Ramos (cell line): ENCODE results near the gene GLB1L2.

Experiments used
- in situ Hi-C: fragments of 300-500 bp; cut with MboI; formaldehyde crosslinking; loops from one replicate; pipeline ENCODE4 v1.14.3; 2022; ENCODE audit warnings: low sequenced_read_pairs; ENCODE audit not compliant: unreplicated experiment

The GLB1L2 gene

DNA sequence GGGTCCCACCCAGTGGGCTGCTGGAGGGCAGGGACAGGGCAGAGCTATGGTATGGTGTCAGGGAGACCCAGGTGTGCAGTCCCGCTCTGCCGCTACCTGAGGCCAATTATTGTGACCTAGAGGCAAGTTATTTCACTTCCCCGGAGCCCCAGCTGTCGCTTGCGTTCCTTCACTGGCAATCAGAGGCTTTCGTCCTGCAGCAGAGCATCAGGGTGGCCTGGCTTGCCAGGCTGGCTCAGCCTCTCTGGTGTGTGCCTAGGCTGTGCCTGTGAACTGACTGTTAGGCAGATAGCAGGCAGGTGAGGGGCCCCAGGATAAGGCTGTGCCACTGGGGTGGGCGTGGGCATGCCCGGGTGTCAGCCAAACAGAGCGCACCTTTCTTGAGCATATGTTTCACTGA is 31.4 kb downstream of the GLB1L2 start:
- in situ Hi-C loops, result no loop called here

DNA sequence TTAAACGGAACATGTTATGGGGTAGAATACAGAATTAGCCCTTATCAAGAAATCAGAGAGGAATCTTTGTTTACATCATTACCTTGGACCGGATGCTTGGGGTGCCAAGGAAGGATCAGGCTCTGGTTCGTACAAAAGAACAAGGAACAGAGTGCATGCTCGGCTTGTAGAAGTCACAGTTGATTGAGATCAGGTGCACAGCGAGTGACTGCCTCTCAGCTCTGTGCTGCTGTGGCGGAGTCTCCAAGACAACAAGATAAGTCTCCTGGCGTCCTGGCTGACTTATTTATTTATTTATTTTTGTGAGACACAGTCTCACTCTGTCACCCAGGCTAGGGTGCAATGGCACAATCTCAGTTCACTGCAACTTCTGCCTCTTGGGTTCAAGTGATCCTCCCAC is 31.8 kb downstream of the GLB1L2 start:
- in situ Hi-C loops, result no loop called here

DNA sequence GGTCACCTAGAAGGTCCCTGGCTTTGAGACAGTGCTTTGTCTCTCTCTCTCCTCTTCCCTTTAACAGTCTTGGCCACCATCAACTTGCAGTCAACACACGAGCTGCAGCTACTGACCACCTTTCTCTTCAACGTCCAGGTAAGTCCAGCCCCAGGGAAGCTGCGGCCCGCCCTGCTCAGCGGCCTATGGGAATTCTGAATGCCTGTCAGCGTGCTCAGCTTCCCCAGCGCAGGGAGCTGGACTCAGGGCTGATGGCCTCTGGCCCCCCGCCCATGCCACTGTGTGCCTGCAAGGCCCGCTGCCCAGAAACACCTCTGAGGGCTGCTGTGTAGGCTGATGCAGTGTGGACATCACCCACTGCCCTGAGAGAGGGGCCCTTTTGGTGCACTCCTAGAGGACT is 32.5 kb downstream of the GLB1L2 start:
- in situ Hi-C loops, result no loop called here

DNA sequence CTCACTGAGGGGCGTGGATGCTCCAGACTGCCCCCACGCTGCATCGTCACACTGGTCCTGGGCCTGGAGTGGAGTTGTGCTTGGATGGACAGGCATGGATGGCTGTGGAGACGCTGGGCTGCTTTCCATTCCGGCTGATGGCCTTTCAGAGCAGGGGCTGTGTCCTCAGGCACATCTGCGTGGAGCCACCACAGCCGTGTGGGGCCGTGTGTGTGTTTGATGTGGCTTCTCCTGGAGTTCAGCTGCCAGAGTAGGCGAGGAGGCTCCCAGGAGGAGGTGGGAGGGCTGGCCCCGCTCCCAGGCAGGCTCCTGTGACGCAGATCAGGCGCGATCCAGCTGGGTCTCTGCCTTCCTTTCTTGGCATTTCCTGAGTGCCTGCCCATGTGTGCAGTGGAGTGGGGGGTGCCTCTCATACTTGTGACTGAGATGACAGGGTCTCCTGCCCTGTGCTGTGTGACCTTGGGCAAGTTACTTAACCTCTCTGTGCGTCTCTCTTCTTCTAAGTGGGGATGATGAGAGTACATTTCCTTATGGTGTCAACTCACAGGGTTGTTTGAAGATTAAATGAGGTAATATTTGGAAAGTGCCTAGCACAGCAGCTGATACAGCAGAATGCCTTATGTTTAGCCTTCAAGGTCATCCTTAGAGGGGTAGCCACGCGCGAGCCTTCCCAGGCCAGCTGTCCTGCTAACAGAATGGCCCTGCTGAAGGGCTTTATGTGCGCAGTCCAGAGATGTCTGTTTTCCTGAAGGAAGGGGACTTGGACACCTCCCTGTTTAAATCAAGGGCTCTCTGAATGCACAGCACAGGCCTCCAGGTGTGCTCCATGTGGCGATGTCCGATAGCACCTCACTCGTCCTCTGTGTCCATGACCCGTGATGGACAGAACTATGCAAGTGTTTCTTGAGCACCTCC is 33.5 kb downstream of the GLB1L2 start:
- in situ Hi-C loops, result no loop called here

DNA sequence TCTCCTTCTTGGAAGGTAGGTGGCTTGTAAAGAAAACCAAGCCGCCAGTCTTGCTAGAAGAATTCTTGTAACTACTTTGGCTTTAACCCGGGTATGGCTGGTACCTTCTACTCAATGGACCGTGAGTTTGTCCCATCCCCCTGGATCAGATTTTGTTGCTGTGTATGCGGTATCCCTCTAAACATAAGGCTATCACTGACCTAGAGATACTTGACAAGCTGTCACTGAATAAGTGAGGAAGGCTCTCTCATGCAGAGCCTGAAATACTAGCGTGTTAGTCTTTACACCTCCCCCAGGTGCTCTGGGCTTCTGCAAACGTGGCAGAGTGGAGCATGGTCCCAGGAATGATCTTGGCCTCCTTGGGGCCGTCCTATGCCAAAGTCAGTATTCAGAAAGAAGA is 34.5 kb downstream of the GLB1L2 start:
- in situ Hi-C loops, result no loop called here

DNA sequence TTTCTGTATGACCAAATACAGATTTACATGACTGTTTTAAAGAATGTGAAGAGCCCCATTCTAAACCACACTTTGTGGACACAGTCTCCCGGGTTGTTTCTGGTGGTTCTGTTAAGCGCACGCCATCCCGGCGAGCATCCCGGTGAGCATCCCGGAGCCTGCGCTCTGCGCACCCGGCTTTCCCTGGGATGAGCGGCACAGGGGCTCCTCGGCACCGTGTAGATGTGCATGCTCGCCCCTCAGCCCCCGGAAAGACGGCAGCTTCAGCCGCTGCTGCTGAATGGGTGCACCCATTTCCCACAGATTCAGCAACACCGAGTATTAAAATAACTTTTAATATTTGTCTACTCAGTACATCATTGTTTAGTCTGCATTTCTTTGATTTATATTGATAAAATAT is 36.0 kb downstream of the GLB1L2 start:
- in situ Hi-C loops, result no loop called here

DNA sequence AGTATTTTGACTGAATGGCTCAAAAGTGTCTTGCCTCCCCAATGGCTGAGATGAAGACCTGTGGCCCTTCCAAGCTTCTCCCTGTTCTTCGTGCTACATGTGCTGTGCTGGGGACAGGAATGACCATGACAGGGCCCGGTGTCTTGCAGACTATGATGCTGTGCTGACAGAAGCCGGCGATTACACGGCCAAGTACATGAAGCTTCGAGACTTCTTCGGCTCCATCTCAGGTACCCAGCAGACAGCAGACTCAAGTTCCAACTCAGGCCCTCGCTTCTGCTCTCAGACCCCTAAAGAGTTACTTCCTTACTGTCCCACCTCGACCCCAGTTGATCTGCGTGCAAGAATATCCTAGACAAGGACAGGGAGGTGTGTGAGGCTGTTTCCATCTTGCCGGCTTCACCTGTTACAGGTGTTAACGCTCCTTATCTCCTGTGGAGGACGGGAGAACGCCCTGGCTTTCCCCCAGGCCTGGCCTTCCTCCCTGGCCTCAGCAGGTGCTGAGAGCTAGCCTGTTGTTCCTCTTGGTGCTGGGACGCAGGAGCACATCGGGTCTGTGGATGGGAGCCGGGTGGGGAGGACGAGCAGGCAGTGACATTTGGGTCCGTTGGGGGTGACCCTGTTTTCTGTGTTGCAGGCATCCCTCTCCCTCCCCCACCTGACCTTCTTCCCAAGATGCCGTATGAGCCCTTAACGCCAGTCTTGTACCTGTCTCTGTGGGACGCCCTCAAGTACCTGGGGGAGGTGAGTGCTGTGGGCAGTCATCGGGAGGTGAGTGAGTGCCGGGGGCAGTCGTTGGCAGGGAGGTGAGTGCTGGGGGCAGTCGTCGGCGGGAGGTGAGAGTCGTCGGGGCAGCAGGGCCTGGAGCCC is 38.1 kb downstream of the GLB1L2 start:
- in situ Hi-C loops, result no loop called here

DNA sequence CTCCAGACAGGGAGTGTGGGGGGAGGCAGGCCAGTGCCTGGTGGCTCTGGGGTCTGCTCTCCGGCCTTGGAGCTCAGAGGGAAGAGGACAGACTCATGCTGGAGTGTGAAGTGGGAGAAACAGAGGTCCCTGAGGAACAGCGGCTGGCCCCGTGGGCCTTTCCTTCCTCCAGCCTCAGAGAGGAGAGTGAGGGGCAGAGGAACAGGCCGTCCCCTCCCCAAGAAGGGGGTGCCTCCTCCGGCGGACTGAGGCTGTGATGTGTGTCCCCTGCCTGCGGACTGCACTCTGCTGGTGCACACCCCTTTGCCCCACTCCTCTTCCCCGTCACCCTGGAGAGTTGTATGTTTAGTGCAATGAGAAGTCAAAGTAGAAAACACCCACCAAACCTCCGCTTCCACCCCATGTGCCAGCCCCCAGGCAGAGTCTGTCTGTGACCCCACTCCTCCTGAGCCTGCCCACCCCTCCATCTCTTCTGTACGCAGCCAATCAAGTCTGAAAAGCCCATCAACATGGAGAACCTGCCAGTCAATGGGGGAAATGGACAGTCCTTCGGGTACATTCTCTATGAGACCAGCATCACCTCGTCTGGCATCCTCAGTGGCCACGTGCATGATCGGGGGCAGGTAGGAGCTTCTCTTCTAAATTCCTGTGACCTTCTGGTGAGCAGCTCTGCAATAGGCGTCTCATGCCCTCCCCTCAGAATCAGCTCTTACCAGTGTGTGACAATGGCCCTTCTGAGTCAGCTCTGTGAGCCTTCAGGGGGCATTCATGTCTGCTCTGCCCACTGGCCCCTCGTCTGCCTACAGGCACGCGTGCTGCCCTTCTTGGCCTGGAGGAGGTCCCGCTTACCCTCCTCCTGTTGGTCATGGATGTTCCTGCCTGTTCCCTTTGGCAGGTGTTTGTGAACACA is 39.0 kb downstream of the GLB1L2 start:
- in situ Hi-C loops, result no loop called here

DNA sequence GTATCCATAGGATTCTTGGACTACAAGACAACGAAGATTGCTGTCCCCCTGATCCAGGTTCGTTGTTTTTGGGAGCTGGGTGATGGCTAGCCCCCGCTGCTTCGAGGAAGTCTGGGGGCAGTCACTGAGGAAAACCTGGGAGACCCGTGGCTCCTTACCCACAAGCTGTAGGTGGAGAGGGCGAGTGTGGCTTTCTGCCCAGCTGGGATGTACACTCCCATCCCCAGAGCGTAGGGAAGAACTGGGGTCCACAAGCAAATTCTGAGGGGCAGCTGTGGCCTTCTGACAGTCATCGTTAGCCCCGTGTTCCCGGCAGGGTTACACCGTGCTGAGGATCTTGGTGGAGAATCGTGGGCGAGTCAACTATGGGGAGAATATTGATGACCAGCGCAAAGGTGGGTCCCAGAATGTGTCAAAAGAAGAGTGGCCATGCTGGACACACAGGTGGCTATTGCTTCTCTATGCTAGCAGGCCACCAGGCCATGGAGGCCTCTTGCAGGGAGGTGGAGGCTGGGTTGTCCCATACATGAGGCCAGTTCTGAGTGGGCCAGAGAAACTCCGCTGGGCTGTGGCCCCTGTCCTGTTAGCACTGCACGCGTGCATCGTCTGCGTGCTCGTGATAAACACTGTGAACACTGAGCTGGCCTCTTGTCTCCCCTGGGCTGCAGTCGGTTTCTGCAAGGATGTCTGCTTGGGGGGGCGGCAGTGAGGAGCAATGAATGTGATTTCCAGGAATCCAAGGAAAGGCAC is 39.8 kb downstream of the GLB1L2 start:
- in situ Hi-C loops, result no loop called here

DNA sequence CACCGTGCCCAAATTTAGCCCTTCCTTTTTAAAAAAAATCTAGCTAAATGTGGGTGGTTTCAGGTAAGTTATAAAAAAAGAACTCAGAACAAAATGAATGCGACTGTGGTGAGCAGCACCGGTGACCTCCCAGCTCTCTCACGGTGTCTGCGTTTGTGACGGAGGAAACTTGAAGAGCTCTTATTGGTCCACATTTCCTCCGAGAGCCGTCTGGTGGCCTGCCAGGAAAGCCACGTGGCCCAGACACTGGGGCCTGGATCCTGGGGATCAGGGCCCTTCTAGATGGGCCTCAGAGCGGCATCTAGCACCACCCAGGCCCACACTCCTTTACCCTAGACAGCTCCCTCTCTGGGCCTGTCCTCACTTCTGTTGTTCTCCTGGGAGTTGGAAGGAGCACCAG is 40.7 kb downstream of the GLB1L2 start:
- in situ Hi-C loops, result no loop called here

DNA sequence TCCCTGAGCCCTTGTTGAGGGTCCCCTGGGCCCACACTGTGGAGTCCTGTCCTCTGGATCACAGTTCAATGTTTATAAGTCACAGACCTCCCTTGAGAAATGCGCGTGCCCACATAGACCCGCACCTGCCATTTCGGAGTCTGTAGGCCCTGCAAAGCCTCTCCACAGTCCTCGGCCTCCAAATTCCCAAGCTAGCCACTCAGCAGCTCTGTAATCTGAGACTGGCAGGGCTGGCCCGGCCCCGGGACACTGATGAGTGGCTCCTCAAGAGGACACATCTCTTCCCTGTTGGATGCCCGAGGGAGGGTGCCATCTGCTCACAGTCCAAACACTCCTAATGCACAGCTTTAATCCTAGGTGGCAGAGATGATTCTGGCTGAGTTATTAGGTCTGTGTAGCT is 41.2 kb downstream of the GLB1L2 start:
- in situ Hi-C loops, result no loop called here

DNA sequence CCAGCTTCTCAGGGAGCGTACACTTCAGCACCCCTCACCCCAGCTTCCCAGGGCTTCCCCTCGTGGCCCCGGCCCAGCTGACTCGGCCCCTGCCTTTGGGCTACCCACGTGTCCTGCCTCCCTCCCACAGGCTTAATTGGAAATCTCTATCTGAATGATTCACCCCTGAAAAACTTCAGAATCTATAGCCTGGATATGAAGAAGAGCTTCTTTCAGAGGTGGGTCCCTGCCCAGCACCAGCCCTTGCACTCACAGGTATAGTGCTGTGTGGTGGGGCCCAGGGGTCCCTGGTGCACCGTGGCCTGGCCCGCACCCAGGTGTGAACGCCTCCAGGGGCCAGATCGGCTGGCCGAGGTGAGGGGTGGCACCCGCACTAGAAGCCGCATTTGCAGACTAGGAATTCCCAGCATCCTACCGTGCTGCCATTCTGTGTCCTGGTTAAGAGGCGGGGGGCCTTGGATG is 41.8 kb downstream of the GLB1L2 start:
- in situ Hi-C loops, result no loop called here

DNA sequence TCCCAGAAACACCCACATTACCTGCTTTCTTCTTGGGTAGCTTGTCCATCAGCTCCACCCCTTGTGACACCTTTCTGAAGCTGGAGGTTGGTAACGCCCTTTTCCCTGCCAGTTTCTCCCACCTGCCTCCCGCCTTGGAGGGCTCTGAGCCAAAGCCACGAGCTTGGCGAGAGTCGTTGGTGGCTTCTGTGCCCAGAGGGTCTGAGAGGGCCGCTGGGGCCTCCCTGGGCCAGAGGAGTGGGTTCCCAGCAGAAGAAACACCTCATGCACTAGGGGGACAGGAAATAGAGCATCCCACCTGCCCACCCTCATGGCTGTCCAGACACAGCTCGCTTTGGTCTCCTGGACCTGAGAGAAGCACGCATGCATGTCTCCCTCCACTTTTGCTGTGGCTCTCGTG is 42.4 kb downstream of the GLB1L2 start:
- in situ Hi-C loops, result no loop called here

DNA sequence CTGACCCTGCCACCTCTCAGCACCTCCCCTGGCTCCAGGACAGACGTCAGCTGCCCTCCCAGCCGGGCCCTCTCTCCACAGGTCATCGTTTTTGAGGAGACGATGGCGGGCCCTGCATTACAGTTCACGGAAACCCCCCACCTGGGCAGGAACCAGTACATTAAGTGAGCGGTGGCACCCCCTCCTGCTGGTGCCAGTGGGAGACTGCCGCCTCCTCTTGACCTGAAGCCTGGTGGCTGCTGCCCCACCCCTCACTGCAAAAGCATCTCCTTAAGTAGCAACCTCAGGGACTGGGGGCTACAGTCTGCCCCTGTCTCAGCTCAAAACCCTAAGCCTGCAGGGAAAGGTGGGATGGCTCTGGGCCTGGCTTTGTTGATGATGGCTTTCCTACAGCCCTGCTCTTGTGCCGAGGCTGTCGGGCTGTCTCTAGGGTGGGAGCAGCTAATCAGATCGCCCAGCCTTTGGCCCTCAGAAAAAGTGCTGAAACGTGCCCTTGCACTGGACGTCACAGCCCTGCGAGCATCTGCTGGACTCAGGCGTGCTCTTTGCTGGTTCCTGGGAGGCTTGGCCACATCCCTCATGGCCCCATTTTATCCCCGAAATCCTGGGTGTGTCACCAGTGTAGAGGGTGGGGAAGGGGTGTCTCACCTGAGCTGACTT is 43.2 kb downstream of the GLB1L2 start:
- in situ Hi-C loops, result no loop called here

DNA sequence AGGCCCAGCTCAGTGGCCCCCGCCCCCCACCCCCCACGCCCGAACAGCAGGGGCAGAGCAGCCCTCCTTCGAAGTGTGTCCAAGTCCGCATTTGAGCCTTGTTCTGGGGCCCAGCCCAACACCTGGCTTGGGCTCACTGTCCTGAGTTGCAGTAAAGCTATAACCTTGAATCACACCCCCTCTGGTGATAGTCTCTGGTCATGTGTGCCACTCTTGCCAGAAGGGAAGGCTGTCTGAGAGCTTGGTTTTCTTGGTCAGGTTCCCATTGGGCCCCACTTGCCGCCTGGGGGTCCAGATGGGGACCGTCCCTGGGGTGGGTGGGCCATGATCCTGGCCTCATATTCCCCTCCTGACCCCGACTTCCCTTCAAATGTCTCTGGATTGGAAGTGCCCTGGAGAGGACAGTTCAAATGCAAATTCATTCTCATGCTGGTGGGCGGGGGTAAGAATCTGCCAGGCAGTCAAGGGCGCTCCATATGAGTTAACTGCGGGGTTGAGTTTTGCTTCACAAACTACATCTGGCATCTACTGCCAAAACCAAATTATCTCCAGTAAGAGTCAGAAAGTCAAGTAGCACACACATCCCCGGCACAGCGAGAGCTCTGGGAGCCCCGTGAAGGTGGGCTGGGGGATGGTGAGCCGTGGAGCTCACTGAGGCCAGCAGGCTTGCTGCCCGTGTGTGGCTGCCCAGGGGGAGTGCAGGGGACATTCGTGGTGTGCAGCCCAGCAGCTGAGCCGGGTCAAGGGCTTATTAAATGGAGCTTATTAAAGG is 44.5 kb downstream of the GLB1L2 start:
- in situ Hi-C loops, result no loop called here

DNA sequence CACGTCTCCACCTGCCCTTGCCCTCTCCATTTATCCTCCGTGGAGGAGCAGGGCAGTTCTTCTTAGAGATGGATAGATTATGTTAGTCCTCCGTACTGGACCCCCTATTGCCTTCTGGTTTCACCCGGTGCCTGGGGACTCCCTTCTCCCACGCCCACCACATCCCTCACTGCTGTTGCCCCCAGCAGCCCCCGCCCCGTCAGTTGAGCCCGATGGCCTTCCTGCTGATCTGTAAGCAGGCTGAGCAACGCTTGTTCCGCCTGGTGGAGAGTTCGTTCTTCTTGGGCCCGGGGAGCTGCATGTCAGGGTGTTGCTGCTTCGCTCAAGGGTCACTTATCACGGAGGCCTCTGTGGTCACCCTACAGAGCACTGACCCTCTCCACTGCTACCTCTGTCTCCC is 46.1 kb downstream of the GLB1L2 start:
- in situ Hi-C loops, result no loop called here

DNA sequence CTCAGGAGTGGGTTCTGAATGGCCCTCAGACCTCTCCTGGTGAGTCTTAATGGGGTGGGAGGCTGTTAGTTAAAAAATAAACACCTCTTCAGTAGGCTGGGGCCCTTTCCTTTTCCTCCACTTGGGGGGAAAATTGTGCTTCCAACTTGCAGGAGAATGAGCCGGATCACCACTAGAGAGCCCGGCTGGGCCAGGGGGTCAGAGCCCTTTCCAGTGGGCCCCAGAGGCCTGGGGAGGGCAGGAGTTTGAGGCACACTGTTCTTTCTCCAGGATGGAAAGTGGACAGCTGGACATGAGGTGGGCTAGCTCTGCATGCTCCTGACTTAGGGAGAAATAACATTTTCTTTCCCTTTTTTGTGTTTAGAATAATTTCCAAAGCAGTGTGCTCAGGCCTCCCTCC is 47.5 kb downstream of the GLB1L2 start:
- in situ Hi-C loops, result no loop called here

DNA sequence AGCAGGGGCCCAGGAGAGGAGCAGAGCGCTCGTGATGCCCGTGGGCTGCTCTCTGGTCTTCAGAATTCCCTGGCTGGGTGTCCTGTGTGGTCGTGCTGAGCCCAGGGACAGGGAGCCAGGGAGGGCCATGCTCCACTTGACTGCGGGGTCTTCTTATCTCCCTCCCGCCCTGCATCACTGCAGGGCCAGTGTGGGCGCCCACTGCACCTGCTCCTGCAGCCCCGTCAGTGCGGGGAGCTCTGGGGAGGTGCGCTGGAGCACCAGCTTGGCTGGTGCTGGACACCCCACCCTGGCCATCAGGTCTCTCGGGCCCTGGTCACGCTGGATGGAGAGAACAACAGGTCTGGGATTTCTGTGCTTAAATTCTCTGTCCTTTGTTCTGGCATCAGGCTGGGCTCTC is 48.4 kb downstream of the GLB1L2 start:
- in situ Hi-C loops, result no loop called here
